Caco-2 (cell line): ENCODE results near the gene CEP131. TPM values are rescaled to one million over a fixed set of nuclear protein-coding genes. Genes with fewer than 3 reads are reported as not detected.

Source experiments
- BruUV-seq: library from RNA; stranded (reverse); fragments of 400-500 nt; replicated peaks from 2 replicates; lab custom pipeline; 2021; lab: Mats Ljungman, UMichigan
- CTCF ChIA-PET: fragments of 300-600 bp; sonication (Branson Sonifier 250); formaldehyde crosslinking; loops from one replicate; lab custom pipeline; 2022; ENCODE audit warnings: antibody characterized with exemption; lab: Charles Lee
- POLR2A ChIA-PET: fragments of 300-600 bp; sonication (Branson Sonifier 250); formaldehyde crosslinking; loops from one replicate; lab custom pipeline; 2022; ENCODE audit warnings: antibody characterized with exemption; lab: Charles Lee
- DNase-seq, 2 experiments: peaks; one replicate each; pipeline versions ENCODE4 v3.0.0 to v3.0.0-alpha.2; 2020 to 2022
- H3K27me3 ChIP-seq: replicated peaks from 2 replicates; pipeline ENCODE4 v1.6.0; 2011; ENCODE audit warnings: low read length; ENCODE audit not compliant: control insufficient read depth, insufficient read depth
- H3K36me3 ChIP-seq: 2 replicates; pipeline ENCODE4 v1.5.1; 2011; ENCODE audit warnings: low read length; ENCODE audit not compliant: control insufficient read depth, insufficient read depth
- H3K4me1 ChIP-seq: fragments of 250-450 bp; sonication (Bioruptor Pico); 2 replicates; pipeline ENCODE4 v1.5.1; 2020; ENCODE audit warnings: mild to moderate bottlenecking
- H3K4me3 ChIP-seq: 2 replicates; pipeline ENCODE4 v1.5.1; 2011; ENCODE audit warnings: low read depth, mild to moderate bottlenecking, control low read depth, low read length
- H3K9me3 ChIP-seq: fragments of 250-450 bp; sonication (Bioruptor Pico); 2 replicates; pipeline ENCODE4 v1.5.1; 2020; ENCODE audit warnings: mild to moderate bottlenecking, moderate library complexity
- H3K27ac Mint-ChIP-seq: one replicate; pipeline ENCODE4 v1.8.0; 2022; ENCODE audit warnings: mixed read lengths; ENCODE audit not compliant: unreplicated experiment
- H3K27me3 Mint-ChIP-seq: one replicate; pipeline ENCODE4 v1.8.0; 2022; ENCODE audit warnings: mixed read lengths; ENCODE audit not compliant: insufficient read depth, unreplicated experiment
- H3K36me3 Mint-ChIP-seq: one replicate; pipeline ENCODE4 v1.8.0; 2022; ENCODE audit warnings: mild to moderate bottlenecking, mixed read lengths; ENCODE audit not compliant: insufficient read depth, unreplicated experiment
- H3K4me1 Mint-ChIP-seq: one replicate; pipeline ENCODE4 v1.8.0; 2022; ENCODE audit warnings: low read depth, mixed read lengths; ENCODE audit not compliant: unreplicated experiment
- H3K4me3 Mint-ChIP-seq: one replicate; pipeline ENCODE4 v1.8.0; 2022; ENCODE audit warnings: mild to moderate bottlenecking, moderate library complexity, mixed read lengths; ENCODE audit not compliant: unreplicated experiment
- H3K9me3 Mint-ChIP-seq: one replicate; pipeline ENCODE4 v1.8.0; 2022; ENCODE audit warnings: mixed read lengths; ENCODE audit not compliant: unreplicated experiment
- intact Hi-C: fragments of 100-400 bp; cut with micrococcal nuclease; formaldehyde crosslinking; loops from one replicate; pipeline ENCODE4 v1.10.0; 2022; ENCODE audit not compliant: unreplicated experiment
- total RNA-seq: library from RNA; stranded (reverse); gene quantifications from 2 replicates; pipeline ENCODE4 v1.2.3, GENCODE V29; 2022
- TF ChIP-seq, protein P1 (sequence below), 2 experiments: fragments of 200-600 bp in 1 of 2; IDR thresholded peaks; 1 replicate in 1 of 2; 2 replicates in 1 of 2; pipeline versions ENCODE4 v1.5.1 to v1.8.0; 2011 to 2022; ENCODE audit warnings: antibody characterized with exemption in 1 of 2, control low read depth in 1 of 2, inconsistent platforms in 1 of 2, low read depth in 1 of 2, low read length in 1 of 2, mild to moderate bottlenecking in 1 of 2, moderate library complexity in 1 of 2; ENCODE audit not compliant: insufficient read depth in 1 of 2, severe bottlenecking in 1 of 2, unreplicated experiment in 1 of 2

Gene CEP131
- total RNA-seq, 1 experiment from 2014 or later = 28.4 TPM

DNA sequence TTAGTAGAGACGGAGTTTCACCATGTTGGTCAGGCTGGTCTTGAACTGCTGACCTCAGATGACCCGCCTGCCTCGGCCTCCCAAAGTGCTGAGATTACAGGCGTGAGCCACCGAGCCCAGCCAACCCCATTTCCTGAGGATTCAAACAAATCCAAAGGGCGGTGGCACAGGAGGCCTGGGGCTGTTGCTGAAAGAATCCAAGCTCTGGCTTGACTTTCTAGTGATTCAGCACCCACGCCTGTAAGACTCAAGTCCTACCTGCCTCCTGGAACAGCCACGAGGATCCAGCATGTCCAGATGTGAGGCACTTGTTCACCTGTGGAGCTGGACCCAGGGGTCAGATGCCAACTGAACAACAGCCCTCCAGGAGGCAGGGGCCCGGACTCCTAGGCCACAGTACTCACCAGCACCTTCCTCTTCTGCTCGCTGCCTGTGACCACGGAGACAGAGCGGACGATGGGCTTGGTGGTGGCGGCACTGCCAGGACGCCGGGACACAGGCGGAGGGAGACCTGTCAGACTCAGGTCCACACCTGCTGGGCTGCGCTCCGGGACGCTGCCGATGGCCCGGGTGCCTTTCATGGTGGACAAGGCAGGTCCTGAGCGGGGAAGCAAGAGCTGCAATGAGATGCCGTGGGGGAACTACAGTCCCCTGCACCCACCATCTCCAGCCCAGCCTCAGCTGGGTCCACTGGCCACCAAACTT lies 3.1 kb downstream of the CEP131 start:
- BruUV-seq = no TSS peak
- no peak overlapping the region for H3K27ac Mint-ChIP-seq
- POLR2A ChIA-PET = no interaction called here
- peaks cover 10% of the 10 kb centered on the region for H3K36me3 Mint-ChIP-seq
- no peak overlapping the region for H3K4me3 Mint-ChIP-seq
- H3K9me3 ChIP-seq = no peaks in the 10 kb centered on the region
- TF ChIP-seq, protein P1, sequence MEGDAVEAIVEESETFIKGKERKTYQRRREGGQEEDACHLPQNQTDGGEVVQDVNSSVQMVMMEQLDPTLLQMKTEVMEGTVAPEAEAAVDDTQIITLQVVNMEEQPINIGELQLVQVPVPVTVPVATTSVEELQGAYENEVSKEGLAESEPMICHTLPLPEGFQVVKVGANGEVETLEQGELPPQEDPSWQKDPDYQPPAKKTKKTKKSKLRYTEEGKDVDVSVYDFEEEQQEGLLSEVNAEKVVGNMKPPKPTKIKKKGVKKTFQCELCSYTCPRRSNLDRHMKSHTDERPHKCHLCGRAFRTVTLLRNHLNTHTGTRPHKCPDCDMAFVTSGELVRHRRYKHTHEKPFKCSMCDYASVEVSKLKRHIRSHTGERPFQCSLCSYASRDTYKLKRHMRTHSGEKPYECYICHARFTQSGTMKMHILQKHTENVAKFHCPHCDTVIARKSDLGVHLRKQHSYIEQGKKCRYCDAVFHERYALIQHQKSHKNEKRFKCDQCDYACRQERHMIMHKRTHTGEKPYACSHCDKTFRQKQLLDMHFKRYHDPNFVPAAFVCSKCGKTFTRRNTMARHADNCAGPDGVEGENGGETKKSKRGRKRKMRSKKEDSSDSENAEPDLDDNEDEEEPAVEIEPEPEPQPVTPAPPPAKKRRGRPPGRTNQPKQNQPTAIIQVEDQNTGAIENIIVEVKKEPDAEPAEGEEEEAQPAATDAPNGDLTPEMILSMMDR (IDR thresholded peaks at IDR 0.05; ENCODE audit: insufficient read depth in 1 of 2, low read depth in 1 of 2, low read length in 1 of 2, severe bottlenecking in 1 of 2, unreplicated experiment in 1 of 2) = no peak
- no peaks in the 10 kb centered on the region for H3K27me3 Mint-ChIP-seq
- peaks cover 9% of the 10 kb centered on the region for H3K4me1 ChIP-seq
- no peak for DNase-seq
- H3K36me3 ChIP-seq = no peaks in the 10 kb centered on the region
- intact Hi-C loops = loop anchor here (5.0 kb wide), 1 partner anchor 182 kb away; the partner anchor contains the start of gene BAIAP2
- H3K9me3 Mint-ChIP-seq = no peaks in the 10 kb centered on the region
- no peaks in the 10 kb centered on the region for H3K4me1 Mint-ChIP-seq
- no peak overlapping the region for H3K4me3 ChIP-seq
- CTCF ChIA-PET = no interaction called here
- H3K27me3 ChIP-seq = no peaks in the 10 kb centered on the region

DNA sequence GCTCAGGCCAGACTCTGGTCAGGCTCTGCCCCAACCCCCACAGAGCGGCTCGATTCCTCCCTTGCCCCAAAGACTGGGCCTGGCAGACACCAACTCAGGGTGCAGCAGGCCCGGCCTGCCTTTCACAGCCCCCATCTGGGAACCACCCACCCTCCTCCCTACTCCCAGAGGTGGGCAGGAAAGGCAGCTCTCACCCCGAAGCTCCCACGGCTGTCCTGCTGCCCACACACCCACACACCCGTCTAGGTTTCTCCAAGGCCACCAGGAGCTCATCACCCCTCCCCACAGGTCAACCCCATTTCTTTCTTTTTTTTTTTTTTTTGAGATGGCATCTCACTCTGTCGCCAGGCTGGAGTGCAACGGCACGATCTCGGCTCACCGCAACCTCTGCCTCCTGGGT lies 3.8 kb downstream of the CEP131 start:
- Mint-ChIP-seq H3K4me1 (no peaks in the 10 kb centered on the region), H3K27me3 (no peaks in the 10 kb centered on the region), H3K9me3 (no peaks in the 10 kb centered on the region), H3K4me3 (no peak overlapping the region), H3K27ac (no peak overlapping the region), H3K36me3 (peaks cover 9% of the 10 kb centered on the region)
- CTCF ChIA-PET = no interaction called here
- no peak overlapping the region for H3K4me3 ChIP-seq
- no peaks in the 10 kb centered on the region for H3K27me3 ChIP-seq
- intact Hi-C loops = no loop called here
- POLR2A ChIA-PET = interaction anchor here (0.6 kb wide), 1 partner anchor 19 kb away, joined by 3 read pairs; no protein-coding TSS in a partner anchor
- TF ChIP-seq, protein P1 (IDR thresholded peaks at IDR 0.05; ENCODE audit: insufficient read depth in 1 of 2, low read depth in 1 of 2, low read length in 1 of 2, severe bottlenecking in 1 of 2, unreplicated experiment in 1 of 2) = no peak
- no peak for DNase-seq
- no TSS peak for BruUV-seq
- H3K36me3 ChIP-seq = no peaks in the 10 kb centered on the region
- H3K9me3 ChIP-seq = no peaks in the 10 kb centered on the region
- H3K4me1 ChIP-seq = peaks cover 7% of the 10 kb centered on the region

DNA sequence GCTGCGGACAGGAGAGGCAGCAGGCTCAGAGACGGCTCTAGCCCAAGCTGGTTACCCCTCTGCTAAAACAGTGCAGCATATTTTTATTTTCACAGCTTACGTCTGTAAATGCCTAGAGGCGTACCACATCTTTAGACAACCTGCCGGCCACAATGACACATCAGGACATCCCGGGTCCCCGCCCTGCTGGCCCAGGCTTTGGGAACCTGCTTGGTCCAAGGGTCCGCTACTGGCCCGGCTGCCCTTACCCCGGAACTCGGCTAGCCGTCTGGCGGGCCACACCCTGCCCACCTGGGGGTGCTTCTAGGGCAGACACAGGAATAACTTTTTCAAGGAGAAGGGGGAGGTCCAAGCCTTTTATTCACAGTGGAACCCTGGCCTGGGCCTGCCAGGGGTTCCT lies 4.3 kb downstream of the CEP131 start:
- H3K4me3 Mint-ChIP-seq = no peak overlapping the region
- TF ChIP-seq, protein P1 (IDR thresholded peaks at IDR 0.05; ENCODE audit: insufficient read depth in 1 of 2, low read depth in 1 of 2, low read length in 1 of 2, severe bottlenecking in 1 of 2, unreplicated experiment in 1 of 2) = no peak
- POLR2A ChIA-PET = interaction anchor here (0.6 kb wide), 1 partner anchor 20 kb away, joined by 3 read pairs; no protein-coding TSS in a partner anchor
- BruUV-seq = no TSS peak
- DNase-seq = no peak
- intact Hi-C loops = no loop called here
- H3K9me3 Mint-ChIP-seq = no peaks in the 10 kb centered on the region
- Histone ChIP-seq H3K9me3 (no peaks in the 10 kb centered on the region), H3K27me3 (no peaks in the 10 kb centered on the region), H3K4me3 (no peak overlapping the region), H3K36me3 (no peaks in the 10 kb centered on the region), H3K4me1 (peaks cover 2% of the 10 kb centered on the region; the same call in 1 of the 2 replicates)
- H3K4me1 Mint-ChIP-seq = no peaks in the 10 kb centered on the region
- H3K27ac Mint-ChIP-seq = no peak overlapping the region
- no peaks in the 10 kb centered on the region for H3K27me3 Mint-ChIP-seq
- CTCF ChIA-PET = no interaction called here
- peaks cover 3% of the 10 kb centered on the region for H3K36me3 Mint-ChIP-seq
